Large intestine (tissue), 3 donors: Measurements from ENCODE around the gene CDK8. TPM values are rescaled to one million over a fixed set of nuclear protein-coding genes. Genes with fewer than 3 reads are reported as not detected.
"Not testable (repeated sequence)": the region's sequence is repeated elsewhere in the genome, so short reads cannot be mapped to it uniquely, and the experiment has no call there.

Experiments used
- DNase-seq, 2 donors: peaks; one replicate each; pipeline versions ENCODE4 v3.0.0 to v3.0.0-alpha.2; 2013
- H3K27ac ChIP-seq: one replicate; pipeline ENCODE4 v1.5.1; 2013; ENCODE audit warnings: low read length
- H3K27me3 ChIP-seq: 2 replicates; pipeline ENCODE4 v1.6.1; 2013; ENCODE audit warnings: low read length; ENCODE audit not compliant: control insufficient read depth, insufficient read depth
- H3K36me3 ChIP-seq: 2 replicates; pipeline ENCODE4 v1.6.1; 2013; ENCODE audit warnings: low read length; ENCODE audit not compliant: control insufficient read depth, insufficient read depth
- H3K4me1 ChIP-seq: one replicate; pipeline ENCODE4 v1.6.1; 2013; ENCODE audit warnings: low read length; ENCODE audit not compliant: control insufficient read depth, insufficient read depth
- H3K4me3 ChIP-seq: one replicate; pipeline ENCODE4 v1.5.1; 2013; ENCODE audit warnings: low read length
- H3K9me3 ChIP-seq: one replicate; pipeline ENCODE4 v1.6.1; 2013; ENCODE audit warnings: mild to moderate bottlenecking, low read depth, low read length, moderate library complexity; ENCODE audit not compliant: control insufficient read depth
- WGBS: methylation state at CpG from one replicate; pipeline ENCODE4 v1.1.5; 2013; ENCODE audit warnings: low lambda C conversion rate; ENCODE audit not compliant: insufficient coverage; 5-methylcytosine and 5-hydroxymethylcytosine counted together
- polyA plus RNA-seq: library from polyadenylated mRNA; unstranded; fragments of 120-200 nt; gene quantifications from one replicate; pipeline ENCODE4 v1.2.1, GENCODE V29; 2013

Gene CDK8
- polyA plus RNA-seq, 1 donor, result 30.1 TPM

DNA sequence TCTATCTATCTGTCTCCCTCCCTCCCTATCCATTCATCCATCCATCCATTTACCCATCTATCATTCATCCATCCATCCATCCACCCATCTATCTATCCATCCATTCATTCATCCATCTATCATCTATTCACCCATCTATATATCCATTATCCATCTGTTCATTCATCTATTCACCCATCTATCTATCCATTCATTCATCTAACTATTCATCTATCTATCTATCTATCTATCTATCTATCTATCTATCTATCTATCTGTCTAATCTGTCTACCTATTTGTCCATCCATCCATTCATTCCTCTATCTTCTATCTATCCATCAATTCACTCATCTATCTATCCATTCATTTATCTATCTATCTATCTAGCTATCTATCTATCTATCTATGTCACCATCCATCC, 4.4 kb upstream of the CDK8 start:
- no peaks in the 10 kb centered on the region for H3K9me3 ChIP-seq
- peaks cover 2% of the 10 kb centered on the region for H3K27me3 ChIP-seq
- DNase-seq, result no peak
- no peak overlapping the region for H3K4me3 ChIP-seq
- no peaks in the 10 kb centered on the region for H3K36me3 ChIP-seq
- no peaks in the 10 kb centered on the region for H3K4me1 ChIP-seq
- no peak overlapping the region for H3K27ac ChIP-seq

DNA sequence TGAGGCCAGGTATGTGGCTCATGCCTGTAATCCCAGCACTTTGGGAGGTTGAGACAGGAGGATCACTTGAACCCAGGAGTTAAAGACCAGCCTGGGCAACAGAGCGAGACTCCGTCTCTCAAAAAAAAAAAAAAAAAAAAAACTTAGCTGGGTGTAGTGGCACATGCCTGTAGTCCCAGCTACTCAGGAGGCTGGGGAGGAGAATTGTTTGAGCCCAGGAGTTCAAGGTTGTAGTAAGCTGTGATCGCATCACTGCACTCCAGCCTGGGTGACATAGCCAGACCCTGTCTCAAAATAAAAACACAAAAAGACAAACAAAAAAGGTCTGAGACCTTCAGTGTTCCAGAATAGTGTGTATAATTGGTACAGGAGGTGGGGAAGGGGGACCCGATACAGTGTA, 1.9 kb upstream of the CDK8 start:
- not testable (repeated sequence) for H3K9me3 ChIP-seq, H3K27me3 ChIP-seq, H3K4me3 ChIP-seq, DNase-seq, H3K36me3 ChIP-seq, H3K4me1 ChIP-seq, H3K27ac ChIP-seq
- WGBS, result no CpG with 5 or more reads among the region's 4 CpGs

DNA sequence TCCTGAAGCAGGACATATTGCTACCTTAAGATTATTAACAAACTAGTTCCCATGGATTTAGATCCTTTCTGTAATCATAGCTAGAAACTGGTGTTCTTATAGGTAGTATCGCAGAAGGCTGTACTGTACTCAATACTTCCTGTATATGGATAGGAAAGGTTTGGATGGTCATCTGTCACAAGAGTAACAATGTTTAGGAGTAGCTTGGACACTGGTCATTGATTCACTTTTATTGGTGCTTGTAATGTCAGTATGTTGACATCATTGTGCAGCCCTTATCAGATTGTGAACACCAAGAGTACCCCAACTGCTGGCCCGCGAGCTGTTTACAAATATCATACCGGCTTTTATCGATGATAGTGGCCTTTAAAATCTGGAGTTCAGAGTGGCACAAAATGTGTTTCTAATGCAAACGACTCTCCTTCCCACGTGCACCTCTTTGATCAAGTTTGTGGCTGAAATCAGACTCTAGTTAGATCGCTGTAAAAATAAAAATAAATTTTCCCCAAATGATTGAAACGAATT, 605 bp upstream of the CDK8 start:
- Histone ChIP-seq H3K4me3 (peak overlapping the region; percentile 78), H3K9me3 (no peaks in the 10 kb centered on the region), H3K36me3 (no peaks in the 10 kb centered on the region), H3K27ac (no peak overlapping the region), H3K4me1 (no peaks in the 10 kb centered on the region), H3K27me3 (peaks cover 2% of the 10 kb centered on the region)
- DNase-seq, result peak in 1 of 2 donors; percentile 12
- WGBS, result no CpG with 5 or more reads among the region's 9 CpGs

DNA sequence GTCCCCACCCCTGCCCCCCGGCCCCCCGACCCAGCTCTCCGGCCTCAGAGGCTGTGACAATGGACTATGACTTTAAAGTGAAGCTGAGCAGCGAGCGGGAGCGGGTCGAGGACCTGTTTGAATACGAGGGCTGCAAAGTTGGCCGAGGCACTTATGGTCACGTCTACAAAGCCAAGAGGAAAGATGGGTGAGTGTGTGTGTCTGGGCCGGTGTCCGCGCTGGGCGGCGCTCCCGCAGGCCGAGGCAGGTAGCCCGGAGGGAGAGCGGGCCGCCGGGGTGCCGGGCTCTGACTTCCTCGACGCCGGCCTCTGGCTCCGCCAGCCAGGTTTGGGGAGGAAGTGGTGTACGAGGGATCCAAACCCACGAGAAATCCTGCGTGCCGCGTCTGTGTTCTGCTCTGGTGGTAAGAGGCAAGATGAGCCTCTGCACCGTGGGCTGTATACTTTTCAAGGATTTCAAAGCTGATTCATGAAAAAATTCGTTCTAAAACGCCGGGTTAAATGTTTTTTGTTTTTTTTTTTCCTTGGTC, 718 bp downstream of the CDK8 start:
- Histone ChIP-seq H3K4me1 (no peaks in the 10 kb centered on the region), H3K9me3 (no peaks in the 10 kb centered on the region), H3K27me3 (peaks cover 2% of the 10 kb centered on the region), H3K36me3 (no peaks in the 10 kb centered on the region), H3K27ac (peak overlapping the region; percentile 90), H3K4me3 (peak overlapping the region; percentile 78)
- WGBS, result 0% methylated on average over 4 of the region's 35 CpGs
- peak; percentile 33 to 71 for DNase-seq

DNA sequence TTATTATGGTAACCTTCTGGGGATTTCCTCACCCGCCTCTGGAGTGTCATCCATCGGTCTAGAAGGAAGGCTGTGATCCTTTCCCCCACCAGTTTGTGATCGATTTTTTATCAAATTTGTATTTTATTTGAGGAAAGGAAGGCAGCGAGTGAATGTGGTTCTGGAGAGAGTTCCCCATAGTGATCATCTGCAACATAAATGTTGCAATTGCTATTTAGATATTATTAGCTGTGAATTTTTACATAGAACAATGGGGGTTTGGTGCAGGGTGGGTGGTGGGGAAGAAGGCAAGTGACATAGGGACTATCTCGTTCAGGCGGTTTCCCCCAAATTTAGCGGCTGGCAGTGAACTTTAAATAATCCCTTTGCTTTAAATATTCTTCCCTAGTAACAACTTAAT, 1.2 kb downstream of the CDK8 start:
- Histone ChIP-seq H3K27me3 (peaks cover 2% of the 10 kb centered on the region), H3K4me3 (peak overlapping the region; percentile 78), H3K36me3 (no peaks in the 10 kb centered on the region), H3K27ac (peak overlapping the region; percentile 90), H3K9me3 (no peaks in the 10 kb centered on the region), H3K4me1 (no peaks in the 10 kb centered on the region)
- peak in 1 of 2 donors; percentile 19 for DNase-seq
- WGBS, result 0% methylated on average over 4 of the region's 7 CpGs

DNA sequence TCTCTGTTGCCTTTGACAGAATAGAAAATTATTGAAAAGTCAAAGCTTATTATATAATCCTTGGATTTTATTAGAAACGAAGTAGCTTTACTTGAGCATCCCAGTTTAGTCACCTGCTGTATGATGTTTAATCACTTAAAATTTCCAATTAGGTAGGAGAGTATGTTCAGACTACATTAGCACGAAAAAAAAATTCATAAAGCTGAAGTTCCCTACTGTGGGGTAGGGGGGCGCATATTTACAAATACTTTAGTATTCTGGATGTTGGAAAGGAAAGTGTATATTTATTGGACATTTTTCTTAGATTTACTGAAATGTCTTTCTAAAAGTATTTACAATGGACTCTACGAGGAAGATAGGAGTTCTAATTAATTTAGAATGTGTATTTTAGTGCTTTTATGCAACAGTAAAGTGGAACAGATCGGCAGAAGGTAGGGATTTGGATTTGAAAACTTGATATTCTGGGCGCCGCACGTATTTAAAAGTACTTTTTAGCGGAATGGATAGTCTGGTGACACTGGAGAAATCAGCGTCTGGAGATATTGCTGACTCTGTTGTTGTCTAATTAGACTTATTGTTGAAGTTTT, 1.9 kb downstream of the CDK8 start:
- peak in 1 of 2 donors; percentile 20 for DNase-seq
- H3K4me3 ChIP-seq, result peak overlapping the region; percentile 78
- H3K9me3 ChIP-seq, result no peaks in the 10 kb centered on the region
- 43% methylated on average over 5 of the region's 10 CpGs for WGBS
- H3K36me3 ChIP-seq, result no peaks in the 10 kb centered on the region
- peaks cover 1% of the 10 kb centered on the region for H3K27me3 ChIP-seq
- H3K27ac ChIP-seq, result peak overlapping the region; percentile 90
- H3K4me1 ChIP-seq, result no peaks in the 10 kb centered on the region

DNA sequence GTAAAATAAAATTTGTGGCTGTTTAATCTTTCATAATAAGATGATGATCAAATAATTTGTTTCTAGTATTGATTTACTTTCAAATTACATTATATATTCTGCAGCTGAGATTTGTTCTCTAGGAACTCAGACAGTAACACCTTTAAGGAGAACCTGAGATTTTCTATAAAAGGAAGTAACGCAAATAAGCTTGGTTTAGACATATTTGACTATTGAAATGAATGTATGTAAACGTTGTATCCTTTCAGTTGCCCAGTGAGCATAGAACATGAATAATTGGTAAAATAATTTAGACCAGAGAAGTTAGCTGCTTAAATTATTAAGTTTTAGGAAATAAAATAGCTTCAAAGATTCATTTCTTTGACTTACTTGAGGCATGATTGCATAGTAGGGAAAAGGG, 3.1 kb downstream of the CDK8 start:
- H3K27ac ChIP-seq, result no peak overlapping the region
- H3K27me3 ChIP-seq, result no peaks in the 10 kb centered on the region
- H3K9me3 ChIP-seq, result no peaks in the 10 kb centered on the region
- WGBS, result 100% methylated on average over 2 of the region's 2 CpGs
- no peak for DNase-seq
- no peak overlapping the region for H3K4me3 ChIP-seq
- H3K36me3 ChIP-seq, result no peaks in the 10 kb centered on the region
- H3K4me1 ChIP-seq, result no peaks in the 10 kb centered on the region

DNA sequence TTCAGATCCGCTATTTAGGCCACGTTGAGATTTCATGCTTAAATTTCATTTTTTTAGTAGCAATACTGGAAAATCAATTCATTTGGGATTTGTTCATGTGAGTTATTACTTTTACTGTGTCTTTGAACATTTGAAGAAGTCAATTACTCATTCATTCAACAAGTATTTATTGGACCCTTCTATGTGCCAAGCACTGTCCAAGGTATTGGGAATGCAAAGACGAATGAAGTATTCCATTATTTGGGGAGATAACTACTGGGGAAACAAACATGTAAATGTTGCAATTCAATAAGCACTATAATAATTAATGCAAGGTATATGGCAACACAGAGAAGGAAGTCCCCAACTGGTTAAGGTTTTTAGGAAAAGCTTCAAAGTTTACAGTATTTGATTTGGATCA, 5.7 kb downstream of the CDK8 start:
- no peaks in the 10 kb centered on the region for H3K27me3 ChIP-seq
- H3K36me3 ChIP-seq, result no peaks in the 10 kb centered on the region
- no peaks in the 10 kb centered on the region for H3K9me3 ChIP-seq
- no peaks in the 10 kb centered on the region for H3K4me1 ChIP-seq
- DNase-seq, result no peak
- no CpG with 5 or more reads among the region's 3 CpGs for WGBS
- H3K4me3 ChIP-seq, result no peak overlapping the region
- no peak overlapping the region for H3K27ac ChIP-seq

DNA sequence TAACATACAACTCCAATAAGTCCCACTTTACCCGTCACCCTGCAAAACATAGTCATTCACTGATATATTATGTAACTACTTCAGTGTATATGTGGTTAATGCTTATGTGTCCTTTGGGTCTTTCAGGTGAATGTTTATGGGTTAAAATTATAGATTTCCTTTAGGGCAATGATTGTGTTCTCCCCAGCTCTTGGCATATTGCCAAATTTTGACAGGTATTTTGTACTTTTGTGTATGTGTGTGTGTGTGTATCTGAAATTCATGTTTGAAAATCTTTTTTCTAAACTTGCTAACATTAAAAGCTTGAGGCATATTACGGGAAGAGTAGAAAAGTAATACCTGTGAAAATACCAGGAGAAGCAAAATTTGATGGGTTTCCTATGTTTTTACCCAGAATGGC, 8.2 kb downstream of the CDK8 start:
- no peaks in the 10 kb centered on the region for H3K36me3 ChIP-seq
- WGBS, result 100% methylated on average over 2 of the region's 2 CpGs
- no peak overlapping the region for H3K27ac ChIP-seq
- no peak overlapping the region for H3K4me3 ChIP-seq
- H3K27me3 ChIP-seq, result no peaks in the 10 kb centered on the region
- H3K9me3 ChIP-seq, result no peaks in the 10 kb centered on the region
- H3K4me1 ChIP-seq, result no peaks in the 10 kb centered on the region
- DNase-seq, result no peak

DNA sequence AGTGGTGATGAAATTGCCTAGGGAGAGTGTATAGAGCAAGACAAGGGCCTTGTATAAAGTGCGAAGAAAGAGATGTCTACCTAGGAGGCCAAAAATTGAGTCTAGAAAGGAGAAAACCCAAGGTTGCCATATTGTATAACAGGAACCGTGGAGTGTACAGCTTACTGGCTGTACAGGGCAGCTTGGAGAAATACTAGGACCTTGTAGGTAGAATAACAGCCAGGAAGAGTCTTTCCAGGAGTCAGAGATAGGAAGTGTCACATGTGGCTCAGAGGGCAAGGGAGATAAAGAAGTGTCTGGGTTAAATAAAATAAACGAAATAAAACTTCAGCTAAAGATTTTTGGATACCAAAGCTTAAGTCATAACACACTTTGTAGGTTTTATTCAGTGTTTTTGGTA, 12.4 kb downstream of the CDK8 start:
- Histone ChIP-seq H3K4me3 (no peak overlapping the region), H3K27me3 (no peaks in the 10 kb centered on the region), H3K36me3 (no peaks in the 10 kb centered on the region), H3K9me3 (no peaks in the 10 kb centered on the region), H3K27ac (no peak overlapping the region), H3K4me1 (no peaks in the 10 kb centered on the region)
- 50% methylated on average over 2 of the region's 3 CpGs for WGBS
- DNase-seq, result peak; percentile 8 to 50

DNA sequence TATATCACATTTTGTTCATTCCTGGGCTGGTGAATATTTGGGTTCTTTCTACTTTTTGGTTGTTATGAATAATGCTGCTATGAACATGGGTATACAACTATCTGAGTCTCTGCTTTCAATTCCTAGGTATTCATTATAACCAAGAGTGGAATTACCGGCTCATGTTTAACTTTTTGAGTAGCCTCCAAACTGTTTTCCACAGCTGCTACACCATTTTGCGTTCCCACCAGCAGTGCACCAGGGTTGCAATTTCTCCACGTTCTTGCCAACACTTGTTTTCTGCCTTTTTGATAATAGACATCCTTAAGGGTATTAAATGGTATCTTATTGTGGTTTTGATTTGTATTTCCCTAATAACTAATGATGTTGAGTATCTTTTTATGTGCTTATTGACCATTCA, 16.8 kb downstream of the CDK8 start:
- WGBS, result no CpG with 5 or more reads among the region's 3 CpGs

More for the DNA sequence above, 16.8 kb downstream of the CDK8 start:
- Histone ChIP-seq H3K4me3 (no peak overlapping the region), H3K4me1 (no peaks in the 10 kb centered on the region), H3K27ac (no peak overlapping the region), H3K27me3 (no peaks in the 10 kb centered on the region), H3K36me3 (no peaks in the 10 kb centered on the region), H3K9me3 (no peaks in the 10 kb centered on the region)
- DNase-seq, result no peak
